Measurements from ENCODE around the gene EME1.

DNA sequence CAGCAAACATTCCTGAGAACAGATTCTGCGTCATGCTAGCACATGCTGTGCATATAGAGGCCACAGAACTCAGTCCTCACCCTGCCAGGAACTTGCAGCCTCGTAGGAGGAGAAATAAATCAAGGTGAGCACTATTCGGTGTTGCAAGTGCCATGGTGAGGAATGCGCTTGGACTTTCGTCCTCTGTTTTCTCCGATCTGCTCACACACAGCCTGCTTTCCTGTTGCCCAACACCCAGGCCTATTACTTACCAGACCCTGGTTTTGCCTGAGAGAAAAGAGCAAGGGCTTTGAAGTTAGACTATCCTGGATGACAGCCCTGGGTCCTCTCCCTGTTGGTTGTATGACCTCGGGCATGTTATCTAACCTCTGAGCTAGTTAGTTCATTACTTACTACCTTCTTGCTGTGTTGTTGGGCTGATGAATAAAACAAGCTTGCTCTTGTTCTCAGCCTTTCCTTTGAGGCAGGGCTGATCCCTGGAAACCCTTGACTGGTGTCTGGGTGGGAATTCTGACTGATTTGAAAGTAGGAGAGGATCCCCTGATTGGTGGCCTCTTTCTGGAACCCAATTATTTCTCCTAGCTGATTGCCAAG lies 55.9 kb downstream of the EME1 start:
- TF ChIP-seq, protein P1, sequence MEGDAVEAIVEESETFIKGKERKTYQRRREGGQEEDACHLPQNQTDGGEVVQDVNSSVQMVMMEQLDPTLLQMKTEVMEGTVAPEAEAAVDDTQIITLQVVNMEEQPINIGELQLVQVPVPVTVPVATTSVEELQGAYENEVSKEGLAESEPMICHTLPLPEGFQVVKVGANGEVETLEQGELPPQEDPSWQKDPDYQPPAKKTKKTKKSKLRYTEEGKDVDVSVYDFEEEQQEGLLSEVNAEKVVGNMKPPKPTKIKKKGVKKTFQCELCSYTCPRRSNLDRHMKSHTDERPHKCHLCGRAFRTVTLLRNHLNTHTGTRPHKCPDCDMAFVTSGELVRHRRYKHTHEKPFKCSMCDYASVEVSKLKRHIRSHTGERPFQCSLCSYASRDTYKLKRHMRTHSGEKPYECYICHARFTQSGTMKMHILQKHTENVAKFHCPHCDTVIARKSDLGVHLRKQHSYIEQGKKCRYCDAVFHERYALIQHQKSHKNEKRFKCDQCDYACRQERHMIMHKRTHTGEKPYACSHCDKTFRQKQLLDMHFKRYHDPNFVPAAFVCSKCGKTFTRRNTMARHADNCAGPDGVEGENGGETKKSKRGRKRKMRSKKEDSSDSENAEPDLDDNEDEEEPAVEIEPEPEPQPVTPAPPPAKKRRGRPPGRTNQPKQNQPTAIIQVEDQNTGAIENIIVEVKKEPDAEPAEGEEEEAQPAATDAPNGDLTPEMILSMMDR (IDR thresholded peaks at IDR 0.05), result no peak
- TF ChIP-seq EP300 (IDR thresholded peaks at IDR 0.05), result no peak
- TF ChIP-seq POLR2A (IDR thresholded peaks at IDR 0.05), result no peak
